Cardiac fibroblast (primary cell): Measurements from ENCODE around the gene THADA.

Source experiments
- DNase-seq, 2 donors: peaks; one replicate each; pipeline versions ENCODE4 v3.0.0 to v3.0.0-alpha.2; 2010; ENCODE audit warnings: low read depth in 2 of 2
- H3K4me3 ChIP-seq, 2 donors: replicated peaks in 1 of 2; 1 replicate in 1 of 2; 2 replicates in 1 of 2; pipeline ENCODE4 v1.5.1; 2011; ENCODE audit warnings: low read depth in 2 of 2, low read length in 2 of 2, mild to moderate bottlenecking in 2 of 2, moderate library complexity in 1 of 2
- CTCF ChIP-seq: IDR thresholded peaks from one replicate; pipeline ENCODE4 v1.5.1; 2011; ENCODE audit warnings: low read depth, mild to moderate bottlenecking, low read length, inconsistent platforms

THADA gene

GRCh38 chr2:43405829-43406228, 190.0 kb downstream of the THADA start:
- TF ChIP-seq CTCF, result no peak
- H3K4me3 ChIP-seq, result no peak overlapping the region
- no peak for DNase-seq

GRCh38 chr2:43402452-43402937, 193.3 kb downstream of the THADA start:
- no peak overlapping the region for H3K4me3 ChIP-seq
- no peak for TF ChIP-seq CTCF
- DNase-seq, result no peak

GRCh38 chr2:43402002-43402401, 193.8 kb downstream of the THADA start:
- no peak overlapping the region for H3K4me3 ChIP-seq
- DNase-seq, result no peak
- TF ChIP-seq CTCF, result no peak

- no peak for TF ChIP-seq CTCF
- no peak overlapping the region for H3K4me3 ChIP-seq
- no peak for DNase-seq
Observed at GRCh38 chr2:43400508-43400907, 195.3 kb downstream of the THADA start.

GRCh38 chr2:43399515-43400264, 196.1 kb downstream of the THADA start:
- TF ChIP-seq CTCF, result no peak
- DNase-seq, result peak; percentile 54 to 90
- no peak overlapping the region for H3K4me3 ChIP-seq

- TF ChIP-seq CTCF, result no peak
- no peak overlapping the region for H3K4me3 ChIP-seq
- DNase-seq, result no peak
Observed at GRCh38 chr2:43399098-43399497, 196.7 kb downstream of the THADA start.

- no peak overlapping the region for H3K4me3 ChIP-seq
- TF ChIP-seq CTCF, result no peak
- no peak for DNase-seq
Observed at GRCh38 chr2:43397821-43398220, 198.0 kb downstream of the THADA start.
